Spleen (tissue), 7 donors: Measurements from ENCODE around the gene AMY1C.
"Not testable (repeated sequence)": the region's sequence is repeated elsewhere in the genome, so short reads cannot be mapped to it uniquely, and the experiment has no call there.

ENCODE experiments used
- CTCF ChIP-seq, 11 experiments: fragments of 200-600 bp in 7 of 11; fragments of 450-650 bp in 4 of 11; sonication (generic) in 4 of 11; IDR thresholded peaks in 8 of 11; conservative IDR thresholded peaks in 3 of 11; 1 replicate in 7 of 11; 2 replicates in 4 of 11; pipeline versions ENCODE4 v1.4.0 to v1.8.0; 2016 to 2021; ENCODE audit warnings: antibody characterized with exemption in 11 of 11, inconsistent platforms in 4 of 11, mild to moderate bottlenecking in 1 of 11
- POLR2A ChIP-seq, 3 donors: fragments of 450-650 bp; IDR thresholded peaks; one replicate each; pipeline ENCODE4 v1.5.1; 2017; ENCODE audit warnings: antibody characterized with exemption in 3 of 3, mild to moderate bottlenecking in 1 of 3
- POLR2AphosphoS5 ChIP-seq, 3 donors: sonication (generic); formaldehyde crosslinking; IDR thresholded peaks; one replicate each; pipeline ENCODE4 v1.5.1; 2017; ENCODE audit warnings: antibody characterized with exemption in 3 of 3
- donor health status: DM: no; HTN: no; CAD: no; lungs with moderate emphysema.
- donor health status: DM: no; HTN: no; CAD: no.
- donor health status: DM: no; HTN: no; CAD: no.

- TF ChIP-seq POLR2A (IDR thresholded peaks at IDR 0.05); POLR2AphosphoS5 (IDR thresholded peaks at IDR 0.05); CTCF (IDR thresholded peaks at IDR 0.05 in 8 of 11, conservative IDR thresholded peaks at IDR 0.05 in 3 of 11): not testable (repeated sequence)
These were observed 42.0 kb upstream of the AMY1C start for GRCh38 chr1:103707670-103708069.
